ENCODE results near the gene GTF3C1. TPM values are rescaled to one million over a fixed set of nuclear protein-coding genes. Genes with fewer than 3 reads are reported as not detected.

The GTF3C1 gene
- total RNA-seq, 1 donor from 2014 or later = 98.7 TPM

- H3K9me3 Mint-ChIP-seq (ENCODE audit: unreplicated experiment) = no peaks in the 10 kb centered on the region
- no peak overlapping the region for H3K27ac Mint-ChIP-seq (ENCODE audit: unreplicated experiment)
- no peak for DNase-seq (ENCODE audit: low spot score)
- TF ChIP-seq CTCF (IDR thresholded peaks at IDR 0.05; ENCODE audit: unreplicated experiment) = no peak
- H3K4me1 Mint-ChIP-seq (ENCODE audit: unreplicated experiment) = peaks cover 6% of the 10 kb centered on the region
- peaks cover 7% of the 10 kb centered on the region for H3K36me3 Mint-ChIP-seq (ENCODE audit: low read depth, unreplicated experiment)
- no peak overlapping the region for H3K4me3 Mint-ChIP-seq (ENCODE audit: unreplicated experiment)
- H3K27me3 Mint-ChIP-seq (ENCODE audit: unreplicated experiment) = peaks cover 7% of the 10 kb centered on the region
Measured at GRCh38 chr16:27441998-27442397, 107.7 kb downstream of the GTF3C1 start.

- TF ChIP-seq CTCF (IDR thresholded peaks at IDR 0.05; ENCODE audit: unreplicated experiment) = no peak
- Mint-ChIP-seq H3K27ac (ENCODE audit: unreplicated experiment) (no peak overlapping the region), H3K4me1 (ENCODE audit: unreplicated experiment) (peaks cover 6% of the 10 kb centered on the region), H3K9me3 (ENCODE audit: unreplicated experiment) (no peaks in the 10 kb centered on the region), H3K36me3 (ENCODE audit: low read depth, unreplicated experiment) (peaks cover 7% of the 10 kb centered on the region), H3K27me3 (ENCODE audit: unreplicated experiment) (peaks cover 5% of the 10 kb centered on the region), H3K4me3 (ENCODE audit: unreplicated experiment) (no peak overlapping the region)
- no peak for DNase-seq (ENCODE audit: low spot score)
Measured at GRCh38 chr16:27441276-27441675, 108.4 kb downstream of the GTF3C1 start.

GRCh38 chr16:27439271-27440018 lies 110.3 kb downstream of the GTF3C1 start:
- Mint-ChIP-seq H3K27ac (ENCODE audit: unreplicated experiment) (no peak overlapping the region), H3K4me3 (ENCODE audit: unreplicated experiment) (no peak overlapping the region), H3K4me1 (ENCODE audit: unreplicated experiment) (peaks cover 6% of the 10 kb centered on the region), H3K36me3 (ENCODE audit: low read depth, unreplicated experiment) (peaks cover 3% of the 10 kb centered on the region), H3K27me3 (ENCODE audit: unreplicated experiment) (peaks cover 5% of the 10 kb centered on the region), H3K9me3 (ENCODE audit: unreplicated experiment) (no peaks in the 10 kb centered on the region)
- DNase-seq (ENCODE audit: low spot score) = no peak
- TF ChIP-seq CTCF (IDR thresholded peaks at IDR 0.05; ENCODE audit: unreplicated experiment) = no peak

GRCh38 chr16:27437946-27438345 lies 111.8 kb downstream of the GTF3C1 start:
- H3K4me1 Mint-ChIP-seq (ENCODE audit: unreplicated experiment) = peaks cover 9% of the 10 kb centered on the region
- TF ChIP-seq CTCF (IDR thresholded peaks at IDR 0.05; ENCODE audit: unreplicated experiment) = no peak
- H3K9me3 Mint-ChIP-seq (ENCODE audit: unreplicated experiment) = no peaks in the 10 kb centered on the region
- H3K27me3 Mint-ChIP-seq (ENCODE audit: unreplicated experiment) = peaks cover 3% of the 10 kb centered on the region
- H3K4me3 Mint-ChIP-seq (ENCODE audit: unreplicated experiment) = no peak overlapping the region
- peaks cover 3% of the 10 kb centered on the region for H3K36me3 Mint-ChIP-seq (ENCODE audit: low read depth, unreplicated experiment)
- H3K27ac Mint-ChIP-seq (ENCODE audit: unreplicated experiment) = no peak overlapping the region
- no peak for DNase-seq (ENCODE audit: low spot score)

GRCh38 chr16:27436921-27437650 lies 112.6 kb downstream of the GTF3C1 start:
- Mint-ChIP-seq H3K27ac (ENCODE audit: unreplicated experiment) (no peak overlapping the region), H3K36me3 (ENCODE audit: low read depth, unreplicated experiment) (peaks cover 3% of the 10 kb centered on the region), H3K4me1 (ENCODE audit: unreplicated experiment) (peaks cover 9% of the 10 kb centered on the region), H3K9me3 (ENCODE audit: unreplicated experiment) (no peaks in the 10 kb centered on the region), H3K27me3 (ENCODE audit: unreplicated experiment) (peaks cover 3% of the 10 kb centered on the region), H3K4me3 (ENCODE audit: unreplicated experiment) (no peak overlapping the region)
- no peak for TF ChIP-seq CTCF (IDR thresholded peaks at IDR 0.05; ENCODE audit: unreplicated experiment)
- DNase-seq (ENCODE audit: low spot score) = no peak

Data from endothelial cell (in vitro differentiated cells).